SK-N-SH treated with all-trans-retinoic acid at 6 μM for 48 hours (cell line): ENCODE data around the gene KNDC1.
"Not testable (repeated sequence)": the region's sequence is repeated elsewhere in the genome, so short reads cannot be mapped to it uniquely, and the experiment has no call there.

Source experiments
- ATAC-seq: fragments of 200-7000 bp; cut with Tn5 transposase; 3 replicates; pipeline ENCODE4 v1.9.1; 2020; ENCODE audit warnings: mild to moderate bottlenecking, moderate library complexity
- BACH2 ChIP-seq: fragments of 250-450 bp; sonication (Bioruptor Pico); IDR thresholded peaks from 2 replicates; pipeline ENCODE4 v1.9.0; 2021; ENCODE audit warnings: mild to moderate bottlenecking, borderline replicate concordance
- ESRRG ChIP-seq: fragments of 250-450 bp; sonication (Bioruptor Pico); IDR thresholded peaks from 2 replicates; pipeline ENCODE4 v1.6.1; 2021; ENCODE audit warnings: mild to moderate bottlenecking
- GLIS3 ChIP-seq: fragments of 250-450 bp; sonication (Bioruptor Pico); IDR thresholded peaks from 2 replicates; pipeline ENCODE4 v1.5.0; 2020; ENCODE audit warnings: mild to moderate bottlenecking, moderate library complexity
- ISL1 ChIP-seq: fragments of 250-450 bp; sonication (Bioruptor Pico); IDR thresholded peaks from 2 replicates; pipeline ENCODE4 v2.1.2; 2022; ENCODE audit warnings: mild to moderate bottlenecking, moderate library complexity
- PPARA ChIP-seq: fragments of 250-450 bp; sonication (Bioruptor Pico); IDR thresholded peaks from 2 replicates; pipeline ENCODE4 v1.5.0; 2020; ENCODE audit warnings: mild to moderate bottlenecking, borderline replicate concordance
- RARB ChIP-seq: fragments of 250-450 bp; sonication (Bioruptor Pico); IDR thresholded peaks from 2 replicates; pipeline ENCODE4 v1.8.0; 2021; ENCODE audit warnings: mild to moderate bottlenecking, moderate library complexity
- SNAI2 ChIP-seq: fragments of 250-450 bp; sonication (Bioruptor Pico); IDR thresholded peaks from 2 replicates; pipeline ENCODE4 v1.5.0; 2020; ENCODE audit warnings: mild to moderate bottlenecking, moderate library complexity
- TCF4 ChIP-seq: fragments of 250-450 bp; sonication (Bioruptor Pico); IDR thresholded peaks from 2 replicates; pipeline ENCODE4 v1.8.0; 2021; ENCODE audit warnings: mild to moderate bottlenecking, moderate library complexity, borderline replicate concordance
- TOX ChIP-seq: fragments of 250-450 bp; sonication (Bioruptor Pico); IDR thresholded peaks from 2 replicates; pipeline ENCODE4 v1.8.0; 2021; ENCODE audit warnings: mild to moderate bottlenecking, moderate library complexity, borderline replicate concordance
- ZC3H10 ChIP-seq: fragments of 250-450 bp; sonication (Bioruptor Pico); IDR thresholded peaks from 2 replicates; pipeline ENCODE4 v1.5.1; 2021; ENCODE audit warnings: mild to moderate bottlenecking, moderate library complexity
- ZFP3 ChIP-seq: fragments of 250-450 bp; sonication (Bioruptor Pico); IDR thresholded peaks from 2 replicates; pipeline ENCODE4 v1.5.0; 2020; ENCODE audit warnings: mild to moderate bottlenecking, moderate library complexity
- ZFP30 ChIP-seq: fragments of 450-650 bp; formaldehyde crosslinking; IDR thresholded peaks from 2 replicates; pipeline ENCODE4 v1.5.0; 2022; ENCODE audit warnings: mild to moderate bottlenecking, moderate library complexity
- ZNF565 ChIP-seq: fragments of 450-650 bp; formaldehyde crosslinking; conservative IDR thresholded peaks from 2 replicates; pipeline ENCODE4 v1.5.0; 2020; ENCODE audit warnings: low read depth, mild to moderate bottlenecking, moderate library complexity
- ZNF70 ChIP-seq: fragments of 450-650 bp; formaldehyde crosslinking; IDR thresholded peaks from 2 replicates; pipeline ENCODE4 v1.5.0; 2020; ENCODE audit warnings: mild to moderate bottlenecking, moderate library complexity
- TF ChIP-seq, protein P1 (sequence below): fragments of 250-450 bp; sonication (Bioruptor Pico); IDR thresholded peaks from 2 replicates; pipeline ENCODE4 v1.5.1; 2021; ENCODE audit warnings: mild to moderate bottlenecking, moderate library complexity
- TF ChIP-seq, protein P2 (sequence below): fragments of 250-450 bp; sonication (Bioruptor Pico); IDR thresholded peaks from 2 replicates; pipeline ENCODE4 v1.5.0; 2020; ENCODE audit warnings: mild to moderate bottlenecking, moderate library complexity
- TF ChIP-seq, protein P3 (sequence below): fragments of 250-450 bp; sonication (Bioruptor Pico); IDR thresholded peaks from 2 replicates; pipeline ENCODE4 v1.8.0; 2020; ENCODE audit warnings: mild to moderate bottlenecking, moderate library complexity, borderline replicate concordance
- TF ChIP-seq, protein P4 (sequence below): fragments of 250-450 bp; sonication (Bioruptor Pico); IDR thresholded peaks from 2 replicates; pipeline ENCODE4 v1.8.0; 2021; ENCODE audit warnings: low read depth, mild to moderate bottlenecking, moderate library complexity, borderline replicate concordance

Gene KNDC1

DNA sequence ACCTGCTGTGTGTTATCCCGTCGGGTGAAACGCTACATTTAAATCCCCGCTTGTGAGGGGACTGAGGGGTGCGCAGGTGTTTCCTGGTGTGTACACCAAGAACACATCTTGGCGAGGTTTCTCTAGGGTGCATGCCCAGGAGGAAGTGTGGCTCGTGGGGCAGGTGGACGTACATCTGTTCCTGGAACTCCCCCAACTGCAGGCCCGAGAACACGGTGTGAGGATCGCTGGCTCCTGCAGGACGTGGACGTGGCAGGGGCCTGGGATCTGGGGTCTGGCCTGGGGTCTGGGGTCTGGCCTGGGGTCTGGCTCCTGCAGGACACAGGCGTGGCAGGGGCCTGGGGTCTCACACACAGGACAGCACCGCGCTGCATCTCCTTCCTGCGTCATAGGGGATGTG is 10.1 kb downstream of the KNDC1 start:
- ATAC-seq, result no peak
- TF ChIP-seq ISL1 (CRISPR knock-in tag), result no peak
- TF ChIP-seq, protein P1, sequence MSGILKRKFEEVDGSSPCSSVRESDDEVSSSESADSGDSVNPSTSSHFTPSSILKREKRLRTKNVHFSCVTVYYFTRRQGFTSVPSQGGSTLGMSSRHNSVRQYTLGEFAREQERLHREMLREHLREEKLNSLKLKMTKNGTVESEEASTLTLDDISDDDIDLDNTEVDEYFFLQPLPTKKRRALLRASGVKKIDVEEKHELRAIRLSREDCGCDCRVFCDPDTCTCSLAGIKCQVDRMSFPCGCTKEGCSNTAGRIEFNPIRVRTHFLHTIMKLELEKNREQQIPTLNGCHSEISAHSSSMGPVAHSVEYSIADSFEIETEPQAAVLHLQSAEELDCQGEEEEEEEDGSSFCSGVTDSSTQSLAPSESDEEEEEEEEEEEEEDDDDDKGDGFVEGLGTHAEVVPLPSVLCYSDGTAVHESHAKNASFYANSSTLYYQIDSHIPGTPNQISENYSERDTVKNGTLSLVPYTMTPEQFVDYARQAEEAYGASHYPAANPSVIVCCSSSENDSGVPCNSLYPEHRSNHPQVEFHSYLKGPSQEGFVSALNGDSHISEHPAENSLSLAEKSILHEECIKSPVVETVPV, result no peak
- no peak for TF ChIP-seq RARB (CRISPR knock-in tag)
- no peak for TF ChIP-seq ZFP30 (CRISPR knock-in tag)

DNA sequence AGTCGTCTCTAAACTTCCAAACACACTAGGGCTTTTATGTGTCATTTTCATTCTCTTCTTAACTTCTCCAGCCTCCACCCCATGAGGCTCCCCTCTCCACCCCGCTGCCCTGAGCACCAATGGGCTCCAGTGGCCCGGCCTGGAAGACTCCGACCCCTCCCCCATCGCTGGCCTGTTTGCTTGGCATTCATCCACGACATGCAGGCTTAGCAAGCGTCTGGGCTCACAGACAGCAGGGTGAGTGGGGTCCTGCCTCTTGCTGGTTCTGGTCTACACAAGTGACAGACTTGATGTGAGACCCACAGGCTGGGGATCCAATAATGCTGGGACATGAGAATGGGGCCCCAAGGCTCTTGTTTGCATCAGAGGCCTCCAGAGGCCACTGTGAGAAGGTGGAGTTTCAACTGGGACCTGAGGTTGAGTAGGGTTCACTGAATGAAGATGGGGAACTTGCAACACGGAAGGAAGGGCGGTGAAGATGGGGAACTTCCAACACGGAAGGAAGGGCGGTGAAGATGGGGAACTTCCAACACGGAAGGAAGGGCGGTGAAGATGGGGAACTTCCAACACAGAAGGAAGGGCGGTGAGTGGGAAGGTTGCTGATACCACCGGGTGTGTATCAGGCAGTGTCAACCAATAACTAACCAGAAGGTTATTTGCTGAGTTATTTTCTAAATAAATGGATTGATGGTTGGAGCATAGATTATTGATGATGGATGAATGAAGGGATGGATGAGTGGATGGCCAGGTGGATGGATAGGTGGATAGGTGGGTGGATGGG is 14.0 kb downstream of the KNDC1 start:
- ATAC-seq, result no peak
- no peak for TF ChIP-seq GLIS3 (CRISPR knock-in tag)
- TF ChIP-seq SNAI2 (CRISPR knock-in tag), result no peak
- TF ChIP-seq BACH2 (CRISPR knock-in tag), result no peak
- TF ChIP-seq PPARA (CRISPR knock-in tag), result no peak
- no peak for TF ChIP-seq ZNF565

DNA sequence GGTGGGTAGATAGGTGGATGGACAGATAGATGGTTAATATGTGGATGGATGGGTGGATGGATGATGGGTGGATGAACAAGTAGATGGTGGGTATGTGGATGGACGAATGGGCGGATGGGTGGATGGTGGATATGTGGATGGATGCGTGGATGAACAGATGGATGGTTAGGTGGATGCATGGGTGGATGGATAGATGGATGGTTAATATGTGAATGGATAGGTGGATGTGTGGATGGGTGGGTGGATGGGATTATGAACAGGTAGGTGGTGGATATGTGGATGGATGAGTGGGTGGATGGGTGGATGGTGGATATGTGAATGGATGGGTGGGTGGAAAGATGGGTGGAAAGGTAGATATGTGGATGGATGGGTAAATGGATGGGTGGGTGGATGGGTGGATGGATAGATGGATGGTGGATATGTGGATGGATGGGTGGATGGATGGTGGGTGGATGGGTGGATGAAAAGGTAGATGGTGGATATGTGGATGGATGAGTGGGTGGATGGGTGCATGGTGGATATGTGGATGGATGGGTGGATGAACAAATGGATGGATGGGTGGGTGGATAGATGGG is 14.8 kb downstream of the KNDC1 start:
- TF ChIP-seq RARB (CRISPR knock-in tag) (no peak), ZNF70 (CRISPR knock-in tag) (no peak), PPARA (CRISPR knock-in tag) (no peak), SNAI2 (CRISPR knock-in tag) (no peak), TOX (CRISPR knock-in tag) (no peak), BACH2 (CRISPR knock-in tag) (no peak), ZFP30 (CRISPR knock-in tag) (no peak)
- TF ChIP-seq, protein P2, sequence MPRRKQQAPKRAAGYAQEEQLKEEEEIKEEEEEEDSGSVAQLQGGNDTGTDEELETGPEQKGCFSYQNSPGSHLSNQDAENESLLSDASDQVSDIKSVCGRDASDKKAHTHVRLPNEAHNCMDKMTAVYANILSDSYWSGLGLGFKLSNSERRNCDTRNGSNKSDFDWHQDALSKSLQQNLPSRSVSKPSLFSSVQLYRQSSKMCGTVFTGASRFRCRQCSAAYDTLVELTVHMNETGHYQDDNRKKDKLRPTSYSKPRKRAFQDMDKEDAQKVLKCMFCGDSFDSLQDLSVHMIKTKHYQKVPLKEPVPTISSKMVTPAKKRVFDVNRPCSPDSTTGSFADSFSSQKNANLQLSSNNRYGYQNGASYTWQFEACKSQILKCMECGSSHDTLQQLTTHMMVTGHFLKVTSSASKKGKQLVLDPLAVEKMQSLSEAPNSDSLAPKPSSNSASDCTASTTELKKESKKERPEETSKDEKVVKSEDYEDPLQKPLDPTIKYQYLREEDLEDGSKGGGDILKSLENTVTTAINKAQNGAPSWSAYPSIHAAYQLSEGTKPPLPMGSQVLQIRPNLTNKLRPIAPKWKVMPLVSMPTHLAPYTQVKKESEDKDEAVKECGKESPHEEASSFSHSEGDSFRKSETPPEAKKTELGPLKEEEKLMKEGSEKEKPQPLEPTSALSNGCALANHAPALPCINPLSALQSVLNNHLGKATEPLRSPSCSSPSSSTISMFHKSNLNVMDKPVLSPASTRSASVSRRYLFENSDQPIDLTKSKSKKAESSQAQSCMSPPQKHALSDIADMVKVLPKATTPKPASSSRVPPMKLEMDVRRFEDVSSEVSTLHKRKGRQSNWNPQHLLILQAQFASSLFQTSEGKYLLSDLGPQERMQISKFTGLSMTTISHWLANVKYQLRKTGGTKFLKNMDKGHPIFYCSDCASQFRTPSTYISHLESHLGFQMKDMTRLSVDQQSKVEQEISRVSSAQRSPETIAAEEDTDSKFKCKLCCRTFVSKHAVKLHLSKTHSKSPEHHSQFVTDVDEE (CRISPR knock-in tag), result no peak
- TF ChIP-seq, protein P1, result no peak
- no peak for ATAC-seq

DNA sequence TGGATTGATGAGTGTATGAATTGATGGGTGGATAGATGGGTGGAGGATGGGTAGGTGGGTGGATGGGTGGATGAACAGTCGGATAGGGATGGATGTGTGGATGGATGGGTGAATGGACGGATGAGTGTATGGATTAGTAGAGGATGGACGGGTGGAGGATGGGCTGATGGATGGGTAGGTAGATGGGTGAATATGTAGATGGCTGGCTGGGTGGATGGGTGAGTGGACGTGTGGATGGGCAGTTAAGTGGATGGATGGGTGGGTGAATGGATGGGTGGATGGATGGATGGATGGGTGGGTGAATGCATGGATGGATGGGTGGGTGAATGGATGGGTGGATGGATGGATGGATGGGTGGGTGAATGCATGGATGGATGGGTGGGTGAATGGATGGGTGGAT is 15.6 kb downstream of the KNDC1 start:
- not testable (repeated sequence) for ATAC-seq

DNA sequence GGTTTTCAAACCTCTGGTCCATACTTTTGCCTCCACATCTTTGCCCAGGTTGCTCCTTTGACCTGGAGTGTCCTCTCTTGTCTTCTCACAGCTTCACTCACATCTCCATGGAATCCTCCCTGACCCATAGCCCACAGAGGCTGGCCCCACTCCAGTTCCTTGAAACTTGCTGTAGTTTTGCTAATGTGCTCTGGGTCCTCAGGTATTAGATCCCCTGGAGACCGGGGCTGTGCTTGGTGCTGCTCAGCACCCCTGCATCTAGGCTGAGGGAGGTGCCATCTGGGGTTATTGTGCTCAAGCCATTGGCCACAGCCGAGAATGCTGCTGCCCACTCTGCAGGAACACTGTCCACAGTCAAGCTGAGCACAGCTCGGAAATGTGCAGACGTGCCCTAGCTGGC is 16.5 kb downstream of the KNDC1 start:
- no peak for ATAC-seq
- TF ChIP-seq, protein P3, sequence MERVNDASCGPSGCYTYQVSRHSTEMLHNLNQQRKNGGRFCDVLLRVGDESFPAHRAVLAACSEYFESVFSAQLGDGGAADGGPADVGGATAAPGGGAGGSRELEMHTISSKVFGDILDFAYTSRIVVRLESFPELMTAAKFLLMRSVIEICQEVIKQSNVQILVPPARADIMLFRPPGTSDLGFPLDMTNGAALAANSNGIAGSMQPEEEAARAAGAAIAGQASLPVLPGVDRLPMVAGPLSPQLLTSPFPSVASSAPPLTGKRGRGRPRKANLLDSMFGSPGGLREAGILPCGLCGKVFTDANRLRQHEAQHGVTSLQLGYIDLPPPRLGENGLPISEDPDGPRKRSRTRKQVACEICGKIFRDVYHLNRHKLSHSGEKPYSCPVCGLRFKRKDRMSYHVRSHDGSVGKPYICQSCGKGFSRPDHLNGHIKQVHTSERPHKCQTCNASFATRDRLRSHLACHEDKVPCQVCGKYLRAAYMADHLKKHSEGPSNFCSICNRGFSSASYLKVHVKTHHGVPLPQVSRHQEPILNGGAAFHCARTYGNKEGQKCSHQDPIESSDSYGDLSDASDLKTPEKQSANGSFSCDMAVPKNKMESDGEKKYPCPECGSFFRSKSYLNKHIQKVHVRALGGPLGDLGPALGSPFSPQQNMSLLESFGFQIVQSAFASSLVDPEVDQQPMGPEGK (CRISPR knock-in tag), result no peak
- no peak for TF ChIP-seq TOX (CRISPR knock-in tag)
- TF ChIP-seq ZNF70 (CRISPR knock-in tag), result no peak
- TF ChIP-seq PPARA (CRISPR knock-in tag), result no peak
- no peak for TF ChIP-seq TCF4 (CRISPR knock-in tag)
- TF ChIP-seq, protein P4, sequence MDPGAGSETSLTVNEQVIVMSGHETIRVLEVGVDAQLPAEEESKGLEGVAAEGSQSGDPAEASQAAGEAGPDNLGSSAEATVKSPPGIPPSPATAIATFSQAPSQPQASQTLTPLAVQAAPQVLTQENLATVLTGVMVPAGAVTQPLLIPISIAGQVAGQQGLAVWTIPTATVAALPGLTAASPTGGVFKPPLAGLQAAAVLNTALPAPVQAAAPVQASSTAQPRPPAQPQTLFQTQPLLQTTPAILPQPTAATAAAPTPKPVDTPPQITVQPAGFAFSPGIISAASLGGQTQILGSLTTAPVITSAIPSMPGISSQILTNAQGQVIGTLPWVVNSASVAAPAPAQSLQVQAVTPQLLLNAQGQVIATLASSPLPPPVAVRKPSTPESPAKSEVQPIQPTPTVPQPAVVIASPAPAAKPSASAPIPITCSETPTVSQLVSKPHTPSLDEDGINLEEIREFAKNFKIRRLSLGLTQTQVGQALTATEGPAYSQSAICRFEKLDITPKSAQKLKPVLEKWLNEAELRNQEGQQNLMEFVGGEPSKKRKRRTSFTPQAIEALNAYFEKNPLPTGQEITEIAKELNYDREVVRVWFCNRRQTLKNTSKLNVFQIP (CRISPR knock-in tag), result no peak
- no peak for TF ChIP-seq ISL1 (CRISPR knock-in tag)
- TF ChIP-seq ZFP3 (CRISPR knock-in tag), result no peak
- no peak for TF ChIP-seq ESRRG (CRISPR knock-in tag)
- TF ChIP-seq ZC3H10 (CRISPR knock-in tag), result no peak
- TF ChIP-seq ZFP30 (CRISPR knock-in tag), result no peak
- no peak for TF ChIP-seq BACH2 (CRISPR knock-in tag)
- TF ChIP-seq, protein P1, result no peak
- no peak for TF ChIP-seq ZNF565
